GM18907 (cell line): ENCODE data around the gene SMYD5.

ENCODE experiments used
- ATAC-seq: cut with Tn5 transposase; IDR thresholded peaks from one replicate; pipeline ENCODE4 v1.9.1; 2021; ENCODE audit warnings: mild to moderate bottlenecking, moderate library complexity; ENCODE audit not compliant: unreplicated experiment

The SMYD5 gene

GRCh38 chr2:73237168-73237567 lies 23.1 kb downstream of the SMYD5 start:
- no peak for ATAC-seq

DNA sequence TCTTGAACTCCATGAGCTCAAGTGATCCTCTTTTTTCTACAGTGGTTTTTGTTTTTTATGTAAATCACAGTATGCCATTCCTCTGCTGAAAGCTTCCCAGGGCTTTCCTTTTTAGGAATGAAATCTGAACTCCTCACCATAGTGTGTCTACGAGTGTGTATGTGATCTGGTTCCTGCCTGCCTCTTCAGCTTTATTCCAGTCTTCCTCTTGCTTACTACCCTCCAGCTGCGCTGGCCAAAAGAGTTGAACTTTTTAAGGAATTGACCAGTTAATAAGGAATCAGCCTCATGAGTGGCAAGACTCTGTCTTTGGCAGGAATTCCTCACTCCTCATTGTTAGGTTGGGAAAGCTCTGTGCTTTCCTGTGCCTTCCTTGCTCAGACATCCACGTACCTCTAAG lies 24.1 kb downstream of the SMYD5 start:
- no peak for ATAC-seq

DNA sequence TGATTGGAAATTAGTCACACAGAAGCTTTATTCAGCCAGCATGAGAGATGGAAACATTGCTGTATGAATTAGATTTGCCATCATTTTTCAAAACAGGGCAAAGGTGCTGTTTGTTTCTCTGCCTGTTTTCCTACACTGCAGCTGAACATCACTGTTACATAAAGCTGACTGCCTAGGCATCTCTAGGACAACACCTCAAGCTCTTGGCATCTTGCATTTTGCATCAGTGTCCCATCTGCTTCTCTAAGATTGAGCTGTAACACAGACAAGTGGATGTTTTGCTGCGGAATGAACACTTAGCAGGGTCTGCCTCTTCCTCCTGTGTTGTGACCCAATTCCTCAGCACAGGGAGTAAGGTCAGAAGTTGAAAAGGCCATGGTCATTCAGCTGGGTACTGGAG lies 24.9 kb downstream of the SMYD5 start:
- ATAC-seq = no peak

- ATAC-seq = no peak
These were observed 25.7 kb downstream of the SMYD5 start for GRCh38 chr2:73239776-73240175.

DNA sequence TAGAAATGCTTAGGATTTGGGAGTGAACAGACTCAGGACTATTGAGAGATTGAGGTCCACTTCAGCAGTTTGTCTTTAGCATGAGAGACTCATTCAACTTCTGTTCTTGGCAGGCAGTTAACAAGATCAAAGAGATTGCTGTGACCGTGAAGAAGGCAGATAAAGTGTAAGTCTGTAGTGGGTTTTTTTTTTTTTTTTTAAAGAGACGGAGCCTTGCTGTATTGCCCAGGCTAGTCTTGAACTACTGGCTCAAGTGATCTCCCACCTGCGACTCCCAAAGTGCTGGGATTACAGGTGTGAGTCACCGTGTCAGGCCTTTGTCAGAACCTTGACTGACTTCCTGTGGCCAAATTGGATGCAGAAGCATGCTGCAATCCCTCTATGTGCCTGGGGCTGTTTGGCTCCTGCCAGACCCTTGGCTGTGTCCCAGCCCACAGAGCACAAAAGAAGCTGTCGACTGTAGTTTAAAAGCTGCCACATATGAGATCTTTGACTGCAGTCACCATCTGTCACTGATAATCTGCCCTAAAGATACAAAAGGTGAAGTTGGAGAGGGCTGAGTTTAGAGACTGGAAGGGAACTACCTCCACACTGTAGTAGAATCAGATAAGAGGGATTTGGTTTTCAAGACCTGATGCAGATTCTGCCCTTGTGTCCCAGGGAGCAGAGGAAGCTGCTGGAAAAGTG lies 30.0 kb downstream of the SMYD5 start:
- no peak for ATAC-seq

GRCh38 chr2:73244580-73244979 lies 30.5 kb downstream of the SMYD5 start:
- no peak for ATAC-seq

DNA sequence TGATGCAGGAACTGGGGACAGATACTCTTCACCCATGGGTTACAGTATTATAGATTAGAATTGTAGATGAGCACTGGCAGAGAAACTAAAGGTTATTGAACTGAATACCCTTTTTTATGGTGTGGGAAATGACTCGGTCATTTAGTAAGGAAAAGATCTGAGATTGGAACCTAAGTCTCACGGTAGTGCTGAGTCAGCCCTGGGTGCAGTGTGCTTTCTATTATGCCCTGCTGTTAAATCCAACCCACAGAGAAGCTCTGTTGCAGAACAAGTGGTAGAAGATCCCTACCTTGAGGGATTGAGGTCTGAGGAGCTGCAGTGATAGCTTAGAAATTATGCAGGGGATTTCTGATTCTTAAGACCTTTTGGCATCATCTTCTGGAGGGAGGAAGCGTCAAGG lies 32.8 kb downstream of the SMYD5 start:
- ATAC-seq = no peak

- ATAC-seq = no peak
These were observed 35.6 kb downstream of the SMYD5 start for GRCh38 chr2:73249636-73250035.

- ATAC-seq = no peak
These were observed 37.1 kb downstream of the SMYD5 start for GRCh38 chr2:73250872-73251846.

DNA sequence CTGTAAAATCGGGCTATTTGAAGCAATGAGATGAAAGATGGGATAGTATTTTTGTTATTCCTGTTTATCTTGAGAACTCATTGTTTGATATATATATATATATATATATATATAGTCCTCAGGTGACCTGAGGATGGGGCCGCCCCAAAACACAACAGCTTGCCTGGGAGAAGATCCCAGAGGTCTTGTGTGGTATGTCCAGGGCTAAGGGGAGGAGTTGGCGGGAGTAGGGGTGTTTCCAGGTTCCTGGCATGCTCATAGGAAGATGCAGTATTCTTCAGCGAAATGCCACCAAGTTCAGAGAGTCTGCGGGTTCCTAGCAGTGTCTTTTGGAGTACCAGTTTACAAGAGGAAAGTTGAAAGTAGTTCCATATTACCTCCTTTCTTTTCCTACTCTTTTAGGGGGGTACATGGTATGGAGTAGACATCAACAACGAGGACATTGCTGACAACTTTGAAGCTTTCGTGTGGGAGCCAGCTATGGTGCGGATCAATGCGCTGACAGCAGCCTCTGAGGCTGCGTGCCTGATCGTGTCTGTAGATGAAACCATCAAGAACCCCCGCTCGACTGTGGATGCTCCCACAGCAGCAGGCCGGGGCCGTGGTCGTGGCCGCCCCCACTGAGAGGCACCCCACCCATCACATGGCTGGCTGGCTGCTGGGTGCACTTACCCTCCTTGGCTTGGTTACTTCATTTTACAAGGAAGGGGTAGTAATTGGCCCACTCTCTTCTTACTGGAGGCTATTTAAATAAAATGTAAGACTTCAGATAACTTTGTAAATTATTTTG lies 38.4 kb downstream of the SMYD5 start:
- no peak for ATAC-seq

DNA sequence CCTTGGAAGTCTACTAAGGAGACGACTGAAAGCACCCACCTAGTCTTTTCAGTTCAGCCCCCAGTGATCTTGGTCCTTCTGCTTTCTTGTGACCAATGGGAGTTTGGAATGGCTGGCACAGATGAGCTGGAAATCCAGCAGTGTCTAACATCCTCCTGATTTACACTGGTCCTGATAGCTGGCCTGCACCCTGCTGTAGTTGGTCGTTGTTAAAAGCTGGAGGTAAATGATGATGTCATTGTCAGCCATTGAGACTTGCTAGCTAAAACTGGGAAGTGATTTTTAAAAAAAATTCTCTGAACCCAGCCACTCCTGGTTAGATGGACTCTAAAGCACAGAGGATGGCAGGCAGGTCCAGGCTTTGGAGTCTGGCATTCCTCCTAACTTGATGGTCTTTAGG lies 39.4 kb downstream of the SMYD5 start:
- ATAC-seq = no peak

DNA sequence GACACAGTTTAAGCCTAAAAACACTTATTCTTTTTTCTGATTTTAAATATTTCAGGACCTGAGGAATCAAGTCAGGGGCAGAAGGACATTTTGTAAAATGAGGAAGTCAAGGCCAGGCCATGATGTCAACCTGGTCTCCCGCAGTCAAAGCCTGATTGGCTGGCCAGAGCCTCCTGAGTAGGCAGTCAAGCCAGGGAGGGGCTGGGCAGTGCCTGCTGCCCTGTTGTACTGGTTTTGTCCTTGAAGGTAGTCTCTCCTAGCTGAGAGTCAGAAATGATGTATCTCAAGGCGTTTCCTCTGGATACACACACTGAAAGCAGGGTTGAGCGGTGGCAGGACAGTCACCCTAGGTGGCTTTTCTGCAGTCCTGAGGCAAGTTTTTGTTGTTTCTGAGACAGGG lies 39.9 kb downstream of the SMYD5 start:
- ATAC-seq = no peak

DNA sequence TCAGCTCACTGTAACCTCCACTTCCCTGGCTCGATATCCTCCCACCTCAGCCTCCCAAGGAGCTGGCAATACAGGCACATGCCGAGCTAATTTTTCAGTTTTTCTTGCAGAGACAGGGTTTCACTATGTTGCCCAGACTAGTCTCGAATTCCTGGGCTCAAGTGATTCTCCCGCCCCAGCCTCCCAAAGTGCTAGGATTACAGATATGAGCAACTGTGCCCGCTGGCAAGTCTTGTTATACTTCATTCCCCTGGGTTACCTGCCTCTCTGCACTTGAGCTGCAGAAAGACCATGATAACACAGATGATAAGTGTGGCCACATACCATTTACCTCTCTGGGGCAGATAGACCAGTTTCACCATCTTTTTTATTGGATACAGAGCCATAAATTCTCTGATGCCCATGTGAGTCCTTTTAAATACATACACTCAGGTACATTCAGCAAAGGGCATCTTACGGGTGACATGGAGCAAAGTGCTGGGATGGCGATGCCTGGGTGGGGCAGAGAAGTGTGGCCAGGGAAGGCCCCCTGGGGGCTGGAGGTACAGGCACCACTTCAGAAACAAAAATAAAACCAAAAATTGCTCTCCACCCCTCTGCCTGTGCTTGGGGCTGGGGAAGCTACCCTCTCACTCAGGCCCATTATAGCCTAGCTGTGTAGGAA lies 40.4 kb downstream of the SMYD5 start:
- ATAC-seq = no peak

DNA sequence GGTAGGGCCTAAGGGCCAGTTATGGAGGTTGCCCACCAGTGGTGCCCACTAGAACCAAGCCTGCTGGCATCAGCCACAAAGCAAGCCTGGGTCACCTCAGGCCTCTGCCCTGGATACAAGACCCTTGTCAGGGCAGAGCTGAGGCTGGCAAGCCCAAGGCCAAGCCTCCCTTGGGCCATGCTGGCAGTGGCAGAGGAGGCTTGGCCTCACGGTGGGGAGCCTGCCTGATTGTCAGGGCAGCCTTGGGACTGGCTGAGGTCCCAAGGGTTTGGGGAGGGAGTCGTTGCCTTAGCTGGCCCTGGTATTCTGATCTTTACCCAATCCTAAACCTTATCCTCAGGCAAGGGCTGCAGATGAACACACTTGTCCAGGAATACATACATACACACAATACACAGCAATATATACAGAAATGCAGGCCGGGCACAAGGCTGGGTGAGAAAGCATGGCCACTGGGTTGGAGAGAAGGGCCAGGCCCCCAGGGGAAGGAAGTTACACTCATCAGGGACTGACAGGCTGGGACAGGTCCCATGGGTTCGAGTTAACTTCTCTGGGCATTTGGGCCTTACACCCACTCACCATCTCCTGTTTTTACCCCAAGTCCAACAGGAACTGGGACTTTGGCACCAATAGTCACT lies 41.1 kb downstream of the SMYD5 start:
- no peak for ATAC-seq

DNA sequence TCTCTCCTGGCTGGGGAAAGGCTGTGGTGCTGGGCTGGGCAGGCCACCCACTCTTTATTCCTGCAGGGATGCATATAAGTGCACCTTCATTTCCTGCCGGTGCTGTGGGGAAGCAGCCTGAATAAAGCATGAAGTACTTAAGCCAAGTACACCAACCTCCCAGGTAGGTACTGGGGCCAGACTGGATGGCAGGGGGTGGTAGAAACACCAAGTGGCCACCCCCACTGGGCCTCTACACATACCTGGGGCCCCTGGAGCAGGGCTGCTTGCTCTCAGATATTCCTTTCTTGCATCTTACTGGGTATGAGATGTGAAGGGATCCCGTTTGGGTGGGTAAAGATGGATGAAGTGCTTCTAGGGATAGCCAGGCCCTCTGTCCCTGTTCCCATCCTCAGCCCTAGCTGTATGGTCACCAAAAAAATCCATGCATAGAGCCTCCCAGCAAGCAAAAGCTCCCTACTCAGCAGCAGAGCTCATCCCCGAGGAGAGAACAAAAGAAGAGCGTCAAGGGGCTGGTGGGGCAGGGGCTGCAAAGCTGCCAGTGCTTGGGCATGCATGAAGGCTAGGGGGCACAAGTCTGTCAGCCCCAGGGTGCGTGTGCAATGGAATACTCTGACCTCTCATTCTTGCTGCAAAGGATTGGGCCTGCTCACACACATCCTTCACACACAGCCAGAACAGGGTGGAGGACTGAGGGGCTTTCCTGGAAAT lies 42.0 kb downstream of the SMYD5 start:
- ATAC-seq = no peak

DNA sequence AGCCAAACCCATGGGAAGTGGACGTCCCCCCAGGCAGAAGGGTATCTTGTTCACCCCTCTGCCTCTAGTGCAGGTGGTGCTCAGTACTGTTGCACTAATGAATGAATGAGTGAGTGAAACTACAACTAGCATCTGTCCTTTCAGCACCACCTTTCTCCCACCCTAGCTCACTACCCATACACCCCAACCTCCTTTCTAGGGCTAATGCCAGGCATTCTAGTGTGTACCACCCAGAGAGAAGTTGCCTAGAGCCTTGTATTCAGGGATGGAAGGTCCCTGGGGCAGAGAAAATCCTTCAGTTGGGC lies 42.5 kb downstream of the SMYD5 start:
- no peak for ATAC-seq

DNA sequence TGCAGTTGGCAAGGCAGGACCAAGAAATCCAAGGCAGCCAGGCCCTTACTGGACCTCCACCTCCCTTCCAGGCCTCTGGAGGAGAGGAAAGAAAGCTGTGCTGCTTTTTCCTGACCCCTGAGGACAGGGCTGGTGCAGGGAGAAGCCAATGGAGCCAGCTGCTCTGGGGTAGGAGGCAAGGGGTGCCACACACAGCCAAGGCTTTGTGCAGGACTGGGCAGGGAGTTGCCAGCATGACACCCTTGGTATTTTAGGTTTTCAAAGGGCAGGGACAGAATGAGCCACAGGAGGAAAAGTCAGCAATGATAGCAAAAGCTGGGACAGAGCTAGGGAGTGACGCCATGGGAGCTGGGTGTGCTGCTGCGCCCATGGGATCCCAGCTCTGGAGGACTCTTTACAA lies 43.0 kb downstream of the SMYD5 start:
- ATAC-seq = no peak

GRCh38 chr2:73257425-73258125 lies 43.5 kb downstream of the SMYD5 start:
- ATAC-seq = no peak

- no peak for ATAC-seq
These were observed 44.3 kb downstream of the SMYD5 start for GRCh38 chr2:73258186-73258912.
